22Rv1 (cell line): Measurements from ENCODE around the gene FBXL16.

Experiments
- ZFX ChIP-seq: fragments of 450-650 bp; IDR thresholded peaks from 2 replicates; pipeline ENCODE4 v1.6.1; 2017; ENCODE audit warnings: antibody characterized with exemption, borderline replicate concordance
- TF ChIP-seq, protein P1 (sequence below): fragments of 450-650 bp; IDR thresholded peaks from 2 replicates; pipeline ENCODE4 v1.5.1; 2017; ENCODE audit warnings: mild to moderate bottlenecking

DNA sequence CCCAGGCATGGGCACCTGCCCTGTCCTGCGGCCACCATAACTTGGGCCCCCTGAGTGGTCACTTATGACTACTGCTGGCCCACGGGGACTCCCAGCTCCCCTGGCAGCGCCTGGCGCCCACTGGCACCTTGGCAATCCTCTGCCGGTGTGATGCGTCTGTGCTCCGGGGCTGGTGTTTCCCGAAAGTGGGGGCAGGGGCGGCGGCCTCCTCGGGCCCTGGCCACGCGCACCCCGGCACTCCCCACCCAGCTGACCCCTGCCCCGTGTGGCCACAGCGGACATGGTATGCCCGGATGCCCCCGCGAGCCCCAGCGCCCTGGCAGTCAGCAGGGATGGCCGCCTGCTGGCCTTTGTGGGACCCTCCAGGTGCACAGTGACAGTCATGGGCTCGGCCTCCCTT, 48.1 kb downstream of the FBXL16 start:
- TF ChIP-seq, protein P1, sequence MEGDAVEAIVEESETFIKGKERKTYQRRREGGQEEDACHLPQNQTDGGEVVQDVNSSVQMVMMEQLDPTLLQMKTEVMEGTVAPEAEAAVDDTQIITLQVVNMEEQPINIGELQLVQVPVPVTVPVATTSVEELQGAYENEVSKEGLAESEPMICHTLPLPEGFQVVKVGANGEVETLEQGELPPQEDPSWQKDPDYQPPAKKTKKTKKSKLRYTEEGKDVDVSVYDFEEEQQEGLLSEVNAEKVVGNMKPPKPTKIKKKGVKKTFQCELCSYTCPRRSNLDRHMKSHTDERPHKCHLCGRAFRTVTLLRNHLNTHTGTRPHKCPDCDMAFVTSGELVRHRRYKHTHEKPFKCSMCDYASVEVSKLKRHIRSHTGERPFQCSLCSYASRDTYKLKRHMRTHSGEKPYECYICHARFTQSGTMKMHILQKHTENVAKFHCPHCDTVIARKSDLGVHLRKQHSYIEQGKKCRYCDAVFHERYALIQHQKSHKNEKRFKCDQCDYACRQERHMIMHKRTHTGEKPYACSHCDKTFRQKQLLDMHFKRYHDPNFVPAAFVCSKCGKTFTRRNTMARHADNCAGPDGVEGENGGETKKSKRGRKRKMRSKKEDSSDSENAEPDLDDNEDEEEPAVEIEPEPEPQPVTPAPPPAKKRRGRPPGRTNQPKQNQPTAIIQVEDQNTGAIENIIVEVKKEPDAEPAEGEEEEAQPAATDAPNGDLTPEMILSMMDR = no peak
- no peak for TF ChIP-seq ZFX
